ENCODE data around the gene FAM169A. TPM values are rescaled to one million over a fixed set of nuclear protein-coding genes. Genes with fewer than 3 reads are reported as not detected.

The FAM169A gene
- total RNA-seq, 1 experiment from 2014 or later: 18.5 TPM

Small RNA genes lying within 50 kb of the gene (small RNA-seq; reads per million reads assigned to genes)
- 0 reads per million in 2 experiments for gene RF00561

Other genes starting within 250 kb of the FAM169A start
- gene ENC1, start 225.7 kb downstream of the FAM169A start, total RNA-seq (2014; rRNA removed; shearing (Covaris generic)): 76.9 and 82.3 TPM in 2 replicates
- 294 and 304 TPM in 2 replicates for gene HEXB, start 181.2 kb downstream of the FAM169A start, total RNA-seq (2014; rRNA removed; shearing (Covaris generic))
- gene GFM2, start 99.3 kb downstream of the FAM169A start, total RNA-seq (2014; rRNA removed; shearing (Covaris generic)): 40.2 and 51.9 TPM in 2 replicates
- 160 and 174 TPM in 2 replicates for gene NSA2, start 99.1 kb downstream of the FAM169A start, total RNA-seq (2014; rRNA removed; shearing (Covaris generic))
- 0.06 and 0.22 TPM in 2 replicates for gene GCNT4, start 186.2 kb upstream of the FAM169A start, total RNA-seq (2014; rRNA removed; shearing (Covaris generic))

Data from NCI-H460 (cell line).